Measurements from ENCODE around the gene CYSLTR2. TPM values are rescaled to one million over a fixed set of nuclear protein-coding genes. Genes with fewer than 3 reads are reported as not detected.

The CYSLTR2 gene
- total RNA-seq, 4 donors from 2014 or later = 0.19 to 2.4 (median 0.49) TPM

- TF ChIP-seq CTCF (IDR thresholded peaks at IDR 0.05; ENCODE audit: low read depth) = no peak
Measured at GRCh38 chr13:48667136-48667535, 13.4 kb downstream of the CYSLTR2 start.

GRCh38 chr13:48675247-48675646 is 21.5 kb downstream of the CYSLTR2 start:
- no peak for TF ChIP-seq CTCF (IDR thresholded peaks at IDR 0.05; ENCODE audit: low read depth)

GRCh38 chr13:48678316-48678715 is 24.6 kb downstream of the CYSLTR2 start:
- no peak for TF ChIP-seq CTCF (IDR thresholded peaks at IDR 0.05; ENCODE audit: low read depth)

- no peak for TF ChIP-seq CTCF (IDR thresholded peaks at IDR 0.05; ENCODE audit: low read depth)
Measured at GRCh38 chr13:48679941-48680680, 26.4 kb downstream of the CYSLTR2 start.

GRCh38 chr13:48680756-48681392 is 27.1 kb downstream of the CYSLTR2 start:
- no peak for TF ChIP-seq CTCF (IDR thresholded peaks at IDR 0.05; ENCODE audit: low read depth)

GRCh38 chr13:48681905-48682304 is 28.2 kb downstream of the CYSLTR2 start:
- no peak for TF ChIP-seq CTCF (IDR thresholded peaks at IDR 0.05; ENCODE audit: low read depth)

GRCh38 chr13:48682436-48682835 is 28.7 kb downstream of the CYSLTR2 start:
- TF ChIP-seq CTCF (IDR thresholded peaks at IDR 0.05; ENCODE audit: low read depth) = no peak
